H9 (cell line): ENCODE measurements around the gene IGSF3. TPM values are rescaled to one million over a fixed set of nuclear protein-coding genes. Genes with fewer than 3 reads are reported as not detected.

Source experiments
- DNase-seq: peaks from one replicate; pipeline ENCODE4 v3.0.0-alpha.2; 2017
- H2AFZ ChIP-seq: one replicate; pipeline ENCODE4 v1.6.1; 2013; ENCODE audit warnings: mild to moderate bottlenecking, low read length, control low read depth, moderate library complexity
- H2AK5ac ChIP-seq: 2 replicates; pipeline ENCODE4 v1.6.1; 2013; ENCODE audit warnings: low read length, control low read depth, mixed read lengths; ENCODE audit not compliant: insufficient read length
- H2BK120ac ChIP-seq: one replicate; pipeline ENCODE4 v1.6.1; 2013; ENCODE audit warnings: low read depth, mild to moderate bottlenecking, low read length, control low read depth, inconsistent platforms; ENCODE audit not compliant: poor library complexity, severe bottlenecking
- H2BK12ac ChIP-seq: 2 replicates; pipeline ENCODE4 v1.6.1; 2013; ENCODE audit warnings: low read length, control low read depth, mixed read lengths, low read depth; ENCODE audit not compliant: insufficient read length
- H2BK15ac ChIP-seq: 2 replicates; pipeline ENCODE4 v1.6.1; 2013; ENCODE audit warnings: low read depth, low read length, control low read depth
- H2BK20ac ChIP-seq: one replicate; pipeline ENCODE4 v1.6.1; 2013; ENCODE audit warnings: low read depth, mild to moderate bottlenecking, low read length, control low read depth, inconsistent platforms; ENCODE audit not compliant: poor library complexity, severe bottlenecking
- H2BK5ac ChIP-seq: 2 replicates; pipeline ENCODE4 v1.6.1; 2013; ENCODE audit warnings: low read length, control low read depth, mixed read lengths; ENCODE audit not compliant: insufficient read length
- H3K14ac ChIP-seq: 2 replicates; pipeline ENCODE4 v1.6.1; 2013; ENCODE audit warnings: low read length, control low read depth; ENCODE audit not compliant: insufficient read depth
- H3K18ac ChIP-seq: 2 replicates; pipeline ENCODE4 v1.6.1; 2013; ENCODE audit warnings: low read depth, mild to moderate bottlenecking, mixed read lengths, low read length, control low read depth; ENCODE audit not compliant: insufficient read length
- H3K23ac ChIP-seq: 2 replicates; pipeline ENCODE4 v1.6.1; 2013; ENCODE audit warnings: low read length, control low read depth, mixed read lengths, low read depth; ENCODE audit not compliant: insufficient read length
- H3K23me2 ChIP-seq: 2 replicates; pipeline ENCODE4 v1.6.1; 2013; ENCODE audit warnings: low read depth, mild to moderate bottlenecking, mixed read lengths, low read length, control low read depth; ENCODE audit not compliant: insufficient read length, poor library complexity, severe bottlenecking
- H3K27ac ChIP-seq: 2 replicates; pipeline ENCODE4 v1.5.1; 2013; ENCODE audit warnings: low read length, control low read depth, mixed read lengths, low read depth; ENCODE audit not compliant: insufficient read length
- H3K27me3 ChIP-seq: 2 replicates; pipeline ENCODE4 v1.6.1; 2013; ENCODE audit warnings: low read length, control low read depth, inconsistent platforms; ENCODE audit not compliant: insufficient read depth
- H3K4ac ChIP-seq: 2 replicates; pipeline ENCODE4 v1.6.1; 2013; ENCODE audit warnings: low read depth, mild to moderate bottlenecking, control low read depth, inconsistent platforms, low read length, moderate library complexity
- H3K4me1 ChIP-seq: 2 replicates; pipeline ENCODE4 v1.6.1; 2013; ENCODE audit warnings: low read length, control low read depth, inconsistent platforms; ENCODE audit not compliant: insufficient read depth
- H3K4me2 ChIP-seq: 2 replicates; pipeline ENCODE4 v1.6.1; 2013; ENCODE audit warnings: low read length, control low read depth, mixed read lengths; ENCODE audit not compliant: insufficient read length, insufficient read depth
- H3K56ac ChIP-seq: 2 replicates; pipeline ENCODE4 v1.6.1; 2013; ENCODE audit warnings: low read depth, mild to moderate bottlenecking, mixed read lengths, low read length, control low read depth; ENCODE audit not compliant: insufficient read length
- H3K79me1 ChIP-seq: 2 replicates; pipeline ENCODE4 v1.6.1; 2013; ENCODE audit warnings: low read depth, mild to moderate bottlenecking, moderate library complexity, low read length, control low read depth, inconsistent platforms; ENCODE audit not compliant: insufficient read depth, poor library complexity, severe bottlenecking
- H3K79me2 ChIP-seq: 2 replicates; pipeline ENCODE4 v1.6.1; 2013; ENCODE audit warnings: low read length, control low read depth, inconsistent platforms; ENCODE audit not compliant: insufficient read depth
- H3K9ac ChIP-seq: 2 replicates; pipeline ENCODE4 v1.6.1; 2013; ENCODE audit warnings: low read length, control low read depth, mixed read lengths; ENCODE audit not compliant: insufficient read length; ENCODE audit errors: extremely low read depth
- H3K9me3 ChIP-seq: one replicate; pipeline ENCODE4 v1.6.1; 2013; ENCODE audit warnings: low read depth, low read length, inconsistent platforms; ENCODE audit not compliant: control insufficient read depth
- H3T11ph ChIP-seq: one replicate; pipeline ENCODE4 v1.6.1; 2013; ENCODE audit warnings: mild to moderate bottlenecking, low read length, control low read depth, inconsistent platforms
- H4K20me1 ChIP-seq: one replicate; pipeline ENCODE4 v1.6.1; 2013; ENCODE audit not compliant: control insufficient read depth, insufficient read length, insufficient read depth
- H4K5ac ChIP-seq: 2 replicates; pipeline ENCODE4 v1.6.1; 2013; ENCODE audit warnings: low read depth, mild to moderate bottlenecking, mixed read lengths, low read length, control low read depth; ENCODE audit not compliant: insufficient read length
- H4K8ac ChIP-seq: replicated peaks from 2 replicates; pipeline ENCODE4 v1.6.1; 2013; ENCODE audit warnings: low read length, control low read depth, mixed read lengths, low read depth; ENCODE audit not compliant: insufficient read length
- H4K91ac ChIP-seq: 2 replicates; pipeline ENCODE4 v1.6.1; 2013; ENCODE audit warnings: low read depth, mild to moderate bottlenecking, moderate library complexity, mixed read lengths, low read length, control low read depth; ENCODE audit not compliant: insufficient read length
- H3K27ac Mint-ChIP-seq, 3 experiments: 2 replicates in 2 of 3; 3 replicates in 1 of 3; pipeline ENCODE4 v1.8.0; 2020 to 2021; ENCODE audit warnings: mixed read lengths in 3 of 3, mild to moderate bottlenecking in 1 of 3, moderate library complexity in 1 of 3
- H3K27me3 Mint-ChIP-seq: 2 replicates; pipeline ENCODE4 v1.8.0; 2021; ENCODE audit warnings: low read depth, mild to moderate bottlenecking, moderate library complexity, mixed read lengths
- H3K36me3 Mint-ChIP-seq, 3 experiments: 2 replicates in 2 of 3; 3 replicates in 1 of 3; pipeline ENCODE4 v1.8.0; 2020 to 2021; ENCODE audit warnings: low read depth in 3 of 3, mixed read lengths in 3 of 3; ENCODE audit not compliant: insufficient read depth in 1 of 3
- H3K4me1 Mint-ChIP-seq, 2 experiments: 2 replicates each; pipeline ENCODE4 v1.8.0; 2020; ENCODE audit warnings: mixed read lengths in 2 of 2
- H3K4me3 Mint-ChIP-seq, 2 experiments: 2 replicates in 1 of 2; 3 replicates in 1 of 2; pipeline ENCODE4 v1.8.0; 2020 to 2021; ENCODE audit warnings: mild to moderate bottlenecking in 2 of 2, mixed read lengths in 2 of 2, moderate library complexity in 1 of 2
- H3K9me3 Mint-ChIP-seq, 2 experiments: 2 replicates in 1 of 2; 3 replicates in 1 of 2; pipeline ENCODE4 v1.8.0; 2020; ENCODE audit warnings: mild to moderate bottlenecking in 2 of 2, mixed read lengths in 2 of 2, moderate library complexity in 1 of 2
- WGBS: extraction: QIAGEN DNeasy Blood & Tissue Kit; methylation state at CpG from one replicate; pipeline ENCODE4 v1.1.7; 2013; ENCODE audit warnings: missing lambda C conversion rate, low lambda C conversion rate, mixed read lengths; ENCODE audit not compliant: insufficient read length; ENCODE audit errors: extremely low coverage; 5-methylcytosine and 5-hydroxymethylcytosine counted together
- total RNA-seq: library from RNA; stranded (reverse); gene quantifications from 2 replicates; pipeline ENCODE4 v1.2.1, GENCODE V29; 2021
- TF ChIP-seq, protein P1 (sequence below): fragments of 200-600 bp; sonication (generic); conservative IDR thresholded peaks from 3 replicates; pipeline ENCODE4 v1.8.0; 2021; ENCODE audit warnings: antibody characterized with exemption, mild to moderate bottlenecking

IGSF3 gene
- total RNA-seq, 1 experiment from 2014 or later, result 19.1 TPM

DNA sequence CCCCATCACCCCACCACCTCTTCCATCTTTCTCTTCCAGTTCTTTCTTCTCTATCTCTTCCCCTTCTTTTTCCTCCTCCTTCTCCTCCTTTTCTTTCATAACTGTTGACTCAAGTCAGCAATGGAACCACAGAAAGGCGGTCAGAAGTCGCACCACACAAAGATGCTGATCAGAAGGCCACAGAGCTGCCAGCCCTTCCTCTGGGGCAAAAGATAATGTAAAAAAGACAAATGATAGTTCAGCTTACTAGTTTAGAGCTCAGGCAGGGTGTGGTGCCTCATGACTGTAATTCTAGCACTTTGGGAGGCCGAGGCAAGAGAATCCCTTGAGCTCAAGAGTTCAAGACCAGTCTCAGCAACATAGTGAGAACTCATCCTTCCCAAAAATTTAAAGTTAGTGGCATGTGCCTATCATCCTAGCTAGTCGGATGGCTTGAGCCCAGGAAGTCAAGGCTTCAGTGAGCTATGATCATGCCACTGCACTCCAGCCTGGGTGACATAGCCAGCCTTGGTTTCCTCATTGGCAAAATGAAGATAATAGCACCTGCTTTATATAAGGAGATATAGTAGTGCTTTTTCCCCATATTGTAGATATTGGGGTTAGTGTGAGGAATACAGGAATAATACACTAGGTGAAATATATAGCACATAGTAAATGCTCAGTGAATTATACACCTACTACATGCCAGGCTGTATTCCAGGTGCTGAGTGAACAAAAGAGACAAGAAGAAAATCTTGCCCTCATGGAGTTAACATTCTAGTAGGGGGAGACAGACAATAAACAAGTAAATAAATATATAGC lies 12.5 kb upstream of the IGSF3 start:
- no peak overlapping the region for H4K91ac ChIP-seq
- H2BK120ac ChIP-seq, result no peak overlapping the region
- no peak overlapping the region for H3T11ph ChIP-seq
- H3K27ac Mint-ChIP-seq, result no peak overlapping the region
- no peaks in the 10 kb centered on the region for H3K4me1 Mint-ChIP-seq
- H3K4ac ChIP-seq, result no peak overlapping the region
- H3K4me2 ChIP-seq, result no peak overlapping the region
- H3K14ac ChIP-seq, result no peak overlapping the region
- no peak overlapping the region for H2AFZ ChIP-seq
- no peak overlapping the region for H2BK12ac ChIP-seq
- H3K4me1 ChIP-seq, result no peaks in the 10 kb centered on the region
- no peak overlapping the region for H3K9ac ChIP-seq
- no peaks in the 10 kb centered on the region for H3K27me3 ChIP-seq
- no peaks in the 10 kb centered on the region for H3K79me2 ChIP-seq
- no peak overlapping the region for H2BK15ac ChIP-seq
- H4K8ac ChIP-seq, result no peak overlapping the region
- WGBS, result no CpG with 5 or more reads among the region's 4 CpGs
- no peak overlapping the region for H2BK20ac ChIP-seq
- H3K27ac ChIP-seq, result no peak overlapping the region
- H3K56ac ChIP-seq, result no peak overlapping the region
- H3K18ac ChIP-seq, result no peak overlapping the region
- no peak overlapping the region for H2BK5ac ChIP-seq
- no peaks in the 10 kb centered on the region for H3K27me3 Mint-ChIP-seq
- DNase-seq, result no peak
- no peaks in the 10 kb centered on the region for H3K23me2 ChIP-seq
- no peaks in the 10 kb centered on the region for H3K9me3 ChIP-seq
- TF ChIP-seq, protein P1, sequence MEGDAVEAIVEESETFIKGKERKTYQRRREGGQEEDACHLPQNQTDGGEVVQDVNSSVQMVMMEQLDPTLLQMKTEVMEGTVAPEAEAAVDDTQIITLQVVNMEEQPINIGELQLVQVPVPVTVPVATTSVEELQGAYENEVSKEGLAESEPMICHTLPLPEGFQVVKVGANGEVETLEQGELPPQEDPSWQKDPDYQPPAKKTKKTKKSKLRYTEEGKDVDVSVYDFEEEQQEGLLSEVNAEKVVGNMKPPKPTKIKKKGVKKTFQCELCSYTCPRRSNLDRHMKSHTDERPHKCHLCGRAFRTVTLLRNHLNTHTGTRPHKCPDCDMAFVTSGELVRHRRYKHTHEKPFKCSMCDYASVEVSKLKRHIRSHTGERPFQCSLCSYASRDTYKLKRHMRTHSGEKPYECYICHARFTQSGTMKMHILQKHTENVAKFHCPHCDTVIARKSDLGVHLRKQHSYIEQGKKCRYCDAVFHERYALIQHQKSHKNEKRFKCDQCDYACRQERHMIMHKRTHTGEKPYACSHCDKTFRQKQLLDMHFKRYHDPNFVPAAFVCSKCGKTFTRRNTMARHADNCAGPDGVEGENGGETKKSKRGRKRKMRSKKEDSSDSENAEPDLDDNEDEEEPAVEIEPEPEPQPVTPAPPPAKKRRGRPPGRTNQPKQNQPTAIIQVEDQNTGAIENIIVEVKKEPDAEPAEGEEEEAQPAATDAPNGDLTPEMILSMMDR, result no peak
- H2AK5ac ChIP-seq, result no peak overlapping the region
- no peaks in the 10 kb centered on the region for H3K36me3 Mint-ChIP-seq
- H3K4me3 Mint-ChIP-seq, result no peak overlapping the region
- no peak overlapping the region for H4K5ac ChIP-seq
- H4K20me1 ChIP-seq, result no peaks in the 10 kb centered on the region
- no peaks in the 10 kb centered on the region for H3K79me1 ChIP-seq
- H3K23ac ChIP-seq, result no peak overlapping the region
- H3K9me3 Mint-ChIP-seq, result no peaks in the 10 kb centered on the region
